Thyroid gland (tissue), 4 donors: Measurements from ENCODE around the gene VPS50. TPM values are rescaled to one million over a fixed set of nuclear protein-coding genes. Genes with fewer than 3 reads are reported as not detected.

Experiments
- DNase-seq, 2 donors: peaks; one replicate each; pipeline ENCODE4 v3.0.0-alpha.2; 2019
- H3K27ac ChIP-seq, 3 donors: fragments of 200-600 bp; sonication (generic); 1 replicate in 2 of 3; 2 replicates in 1 of 3; pipeline ENCODE4 v1.5.1; 2016 to 2019; ENCODE audit warnings: mild to moderate bottlenecking in 1 of 3, moderate library complexity in 1 of 3
- H3K27me3 ChIP-seq: fragments of 200-600 bp; sonication (generic); one replicate; pipeline ENCODE4 v1.5.1; 2019
- H3K36me3 ChIP-seq, 2 donors: fragments of 200-600 bp; sonication (generic); one replicate each; pipeline ENCODE4 v1.5.1; 2016 to 2019
- H3K4me1 ChIP-seq, 2 donors: fragments of 200-600 bp; sonication (generic); one replicate each; pipeline ENCODE4 v1.5.1; 2017 to 2019
- H3K4me3 ChIP-seq, 3 donors: fragments of 200-600 bp; sonication (generic); replicated peaks in 1 of 3; 1 replicate in 2 of 3; 2 replicates in 1 of 3; pipeline ENCODE4 v1.5.1; 2016; ENCODE audit warnings: mild to moderate bottlenecking in 1 of 3
- H3K9me3 ChIP-seq: fragments of 200-600 bp; sonication (generic); one replicate; pipeline ENCODE4 v1.5.1; 2017
- POLR2A ChIP-seq, 2 donors: fragments of 450-650 bp; IDR thresholded peaks; one replicate each; pipeline ENCODE4 v1.6.1; 2017; ENCODE audit warnings: antibody characterized with exemption in 2 of 2, mild to moderate bottlenecking in 2 of 2, moderate library complexity in 1 of 2
- WGBS, 2 donors: methylation state at CpG; one replicate each; pipeline ENCODE4 v1.1.5; 2017; 5-methylcytosine and 5-hydroxymethylcytosine counted together
- intact Hi-C: fragments of 100-400 bp; cut with DNase I; formaldehyde crosslinking; loops from one replicate; pipeline ENCODE4 v1.15.1; 2023
- total RNA-seq, 4 donors: library from RNA; depleted of rRNA; stranded (reverse); fragments of >200 nt; gene quantifications; one replicate each; pipeline ENCODE4 v1.2.3, GENCODE V29; 2016
- TF ChIP-seq, protein P1 (sequence below), 6 experiments: fragments of 200-600 bp in 3 of 6; fragments of 450-650 bp in 3 of 6; sonication (generic) in 3 of 6; IDR thresholded peaks; one replicate each; pipeline ENCODE4 v1.5.1; 2016 to 2019; ENCODE audit warnings: antibody characterized with exemption in 6 of 6, mild to moderate bottlenecking in 2 of 6, inconsistent platforms in 1 of 6, moderate library complexity in 1 of 6

Gene VPS50
- total RNA-seq, 4 donors from 2014 or later: 27.4 to 41.1 (median 36.0) TPM

DNA sequence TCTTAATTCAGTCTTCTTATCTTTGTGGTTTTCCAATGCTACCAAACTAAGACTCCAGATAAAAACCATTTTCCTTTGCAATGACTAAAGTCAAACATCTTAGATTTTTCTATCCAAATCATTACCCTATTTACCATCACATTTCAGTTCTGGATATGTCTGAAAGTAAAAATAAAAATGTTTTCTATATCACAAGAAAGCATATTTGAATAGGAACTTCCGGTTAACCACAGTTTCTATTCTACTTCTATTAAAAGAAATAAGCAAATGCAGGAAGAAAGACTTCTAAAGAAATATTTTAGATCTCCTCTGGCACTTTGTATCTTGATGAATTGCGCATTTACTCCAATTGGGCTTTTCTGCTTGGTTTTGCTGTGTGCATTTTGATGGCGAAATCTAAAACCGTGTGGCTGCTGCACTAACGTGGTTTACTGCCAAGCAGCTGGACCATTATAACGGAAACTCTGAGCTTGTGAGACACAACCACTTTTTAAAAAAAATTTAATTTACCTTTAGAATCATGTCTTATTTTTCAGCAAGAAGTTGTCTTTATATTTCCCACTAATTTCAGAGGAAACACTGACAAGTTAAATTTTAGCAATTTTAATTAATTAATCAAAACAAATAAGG lies 146.1 kb downstream of the VPS50 start:
- Histone ChIP-seq H3K36me3 (no peaks in the 10 kb centered on the region), H3K27ac (no peak overlapping the region), H3K27me3 (no peaks in the 10 kb centered on the region), H3K4me1 (no peaks in the 10 kb centered on the region), H3K4me3 (no peak overlapping the region), H3K9me3 (no peaks in the 10 kb centered on the region)
- TF ChIP-seq, protein P1, sequence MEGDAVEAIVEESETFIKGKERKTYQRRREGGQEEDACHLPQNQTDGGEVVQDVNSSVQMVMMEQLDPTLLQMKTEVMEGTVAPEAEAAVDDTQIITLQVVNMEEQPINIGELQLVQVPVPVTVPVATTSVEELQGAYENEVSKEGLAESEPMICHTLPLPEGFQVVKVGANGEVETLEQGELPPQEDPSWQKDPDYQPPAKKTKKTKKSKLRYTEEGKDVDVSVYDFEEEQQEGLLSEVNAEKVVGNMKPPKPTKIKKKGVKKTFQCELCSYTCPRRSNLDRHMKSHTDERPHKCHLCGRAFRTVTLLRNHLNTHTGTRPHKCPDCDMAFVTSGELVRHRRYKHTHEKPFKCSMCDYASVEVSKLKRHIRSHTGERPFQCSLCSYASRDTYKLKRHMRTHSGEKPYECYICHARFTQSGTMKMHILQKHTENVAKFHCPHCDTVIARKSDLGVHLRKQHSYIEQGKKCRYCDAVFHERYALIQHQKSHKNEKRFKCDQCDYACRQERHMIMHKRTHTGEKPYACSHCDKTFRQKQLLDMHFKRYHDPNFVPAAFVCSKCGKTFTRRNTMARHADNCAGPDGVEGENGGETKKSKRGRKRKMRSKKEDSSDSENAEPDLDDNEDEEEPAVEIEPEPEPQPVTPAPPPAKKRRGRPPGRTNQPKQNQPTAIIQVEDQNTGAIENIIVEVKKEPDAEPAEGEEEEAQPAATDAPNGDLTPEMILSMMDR (IDR thresholded peaks at IDR 0.05): no peak
- no peak for TF ChIP-seq POLR2A (IDR thresholded peaks at IDR 0.05)
- 77 to 84% methylated on average over 6 of the region's 6 CpGs for WGBS, 2 donors
- intact Hi-C loops: no loop called here
- DNase-seq: no peak

DNA sequence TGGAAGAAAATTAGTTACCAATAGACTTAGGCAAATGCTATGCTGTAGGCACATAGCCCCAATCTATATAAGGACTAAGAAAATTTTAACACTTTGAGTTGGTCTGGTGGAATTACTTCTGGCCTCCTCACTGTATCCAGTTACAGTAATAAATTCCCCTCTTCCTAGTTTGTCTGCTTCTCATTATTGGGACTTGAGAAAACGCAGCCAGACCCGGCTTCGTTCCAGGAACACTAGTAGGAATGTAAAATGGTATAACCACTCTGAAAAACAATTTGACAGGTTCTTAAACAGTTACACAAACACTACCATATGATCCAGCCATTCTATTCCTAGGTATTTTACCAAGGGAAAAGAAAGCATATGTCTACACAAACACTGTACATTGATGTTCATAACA lies 150.2 kb downstream of the VPS50 start:
- no peaks in the 10 kb centered on the region for H3K4me1 ChIP-seq
- TF ChIP-seq, protein P1 (IDR thresholded peaks at IDR 0.05): no peak
- TF ChIP-seq POLR2A (IDR thresholded peaks at IDR 0.05): no peak
- no peaks in the 10 kb centered on the region for H3K36me3 ChIP-seq
- H3K4me3 ChIP-seq: no peak overlapping the region
- WGBS, 2 donors: 83 to 87% methylated on average over 3 of the region's 3 CpGs
- no peak for DNase-seq
- no peaks in the 10 kb centered on the region for H3K9me3 ChIP-seq
- no peaks in the 10 kb centered on the region for H3K27me3 ChIP-seq
- H3K27ac ChIP-seq: no peak overlapping the region
- intact Hi-C loops: no loop called here

DNA sequence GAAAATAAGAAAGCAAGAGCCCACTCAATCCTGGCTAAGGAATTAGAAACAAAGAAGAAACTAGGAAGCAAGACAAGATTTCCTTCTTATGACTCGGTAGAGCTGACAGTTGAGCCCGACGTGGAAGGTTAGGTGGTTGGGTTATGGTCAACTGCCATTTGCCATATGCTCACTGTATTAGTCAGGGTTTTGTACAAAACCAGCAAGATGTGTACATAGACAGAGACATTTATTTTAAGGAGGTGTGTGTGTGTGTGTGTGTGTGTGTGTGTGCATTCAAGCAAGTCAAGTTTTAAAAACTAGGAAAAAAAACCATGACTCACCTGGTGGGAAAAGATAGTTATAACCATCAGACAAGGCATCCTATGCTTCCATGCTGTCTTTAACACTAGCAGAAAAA lies 158.5 kb downstream of the VPS50 start:
- no peaks in the 10 kb centered on the region for H3K36me3 ChIP-seq
- H3K9me3 ChIP-seq: no peaks in the 10 kb centered on the region
- TF ChIP-seq POLR2A (IDR thresholded peaks at IDR 0.05): no peak
- TF ChIP-seq, protein P1 (IDR thresholded peaks at IDR 0.05): no peak
- no peak overlapping the region for H3K27ac ChIP-seq
- no peaks in the 10 kb centered on the region for H3K27me3 ChIP-seq
- H3K4me3 ChIP-seq: no peak overlapping the region
- no peaks in the 10 kb centered on the region for H3K4me1 ChIP-seq
- WGBS, 2 donors: 91 to 92% methylated on average over 3 of the region's 3 CpGs
- intact Hi-C loops: no loop called here
- DNase-seq: no peak

DNA sequence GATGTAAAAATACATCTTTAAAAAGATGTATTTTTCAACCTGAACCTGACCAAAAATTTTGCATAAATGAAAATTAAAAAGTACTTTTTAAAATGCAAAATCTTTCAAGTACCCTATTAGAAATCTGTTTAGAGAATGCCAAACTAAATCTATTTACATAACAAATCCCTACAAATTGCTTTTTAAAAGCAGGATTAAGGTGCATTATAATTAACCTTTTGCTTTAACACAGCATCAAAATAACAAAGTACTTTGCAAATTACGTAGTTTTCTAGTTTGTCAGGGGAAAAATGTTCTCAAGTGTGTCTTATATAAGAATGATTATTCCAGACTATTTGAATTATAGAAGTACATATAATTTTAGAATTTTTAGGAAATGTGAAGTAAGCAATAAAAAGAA lies 160.8 kb downstream of the VPS50 start:
- no peak for DNase-seq
- H3K4me1 ChIP-seq: no peaks in the 10 kb centered on the region
- no peaks in the 10 kb centered on the region for H3K9me3 ChIP-seq
- intact Hi-C loops: no loop called here
- no peak overlapping the region for H3K4me3 ChIP-seq
- TF ChIP-seq POLR2A (IDR thresholded peaks at IDR 0.05): no peak
- TF ChIP-seq, protein P1 (IDR thresholded peaks at IDR 0.05): no peak
- H3K36me3 ChIP-seq: no peaks in the 10 kb centered on the region
- H3K27ac ChIP-seq: no peak overlapping the region
- WGBS, 2 donors: 82 to 87% methylated on average over 1 of the region's 1 CpG
- no peaks in the 10 kb centered on the region for H3K27me3 ChIP-seq

DNA sequence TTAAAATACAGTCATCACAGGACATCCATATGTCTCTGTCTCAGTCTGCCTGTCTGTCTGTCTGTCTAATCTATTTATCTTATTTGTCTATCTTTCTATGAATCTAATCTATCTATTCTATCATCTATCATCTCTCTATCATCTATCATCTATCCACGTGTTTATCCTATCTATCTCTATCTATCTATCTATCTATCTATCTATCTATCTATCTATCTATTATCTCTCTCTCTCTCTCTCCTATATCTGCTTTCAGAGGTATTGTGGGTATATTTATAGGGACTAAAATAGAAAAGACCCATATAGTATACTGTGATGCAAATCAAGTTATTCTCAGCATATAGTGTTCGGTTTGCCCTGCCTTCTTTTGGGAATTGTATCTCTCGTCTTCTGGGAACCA lies 167.5 kb downstream of the VPS50 start:
- WGBS, 2 donors: 79 to 89% methylated on average over 3 of the region's 3 CpGs
- Histone ChIP-seq H3K4me3 (no peak overlapping the region), H3K27ac (no peak overlapping the region), H3K4me1 (no peaks in the 10 kb centered on the region), H3K27me3 (no peaks in the 10 kb centered on the region), H3K36me3 (no peaks in the 10 kb centered on the region), H3K9me3 (no peaks in the 10 kb centered on the region)
- TF ChIP-seq POLR2A (IDR thresholded peaks at IDR 0.05): no peak
- TF ChIP-seq, protein P1 (IDR thresholded peaks at IDR 0.05): no peak
- intact Hi-C loops: no loop called here
- no peak for DNase-seq
